Hepatocyte (in vitro differentiated cells): ENCODE results near the gene EPAS1.

Experiments used
- EZH2 ChIP-seq: fragments of 200-600 bp; sonication (generic); IDR thresholded peaks from 2 replicates; pipeline ENCODE4 v1.6.1; 2016; ENCODE audit warnings: antibody characterized with exemption, mild to moderate bottlenecking, borderline replicate concordance
- TF ChIP-seq, protein P1 (sequence below): fragments of 200-600 bp; sonication (generic); IDR thresholded peaks from 2 replicates; pipeline ENCODE4 v1.5.1; 2016; ENCODE audit warnings: antibody characterized with exemption, mild to moderate bottlenecking; ENCODE audit not compliant: poor library complexity

DNA sequence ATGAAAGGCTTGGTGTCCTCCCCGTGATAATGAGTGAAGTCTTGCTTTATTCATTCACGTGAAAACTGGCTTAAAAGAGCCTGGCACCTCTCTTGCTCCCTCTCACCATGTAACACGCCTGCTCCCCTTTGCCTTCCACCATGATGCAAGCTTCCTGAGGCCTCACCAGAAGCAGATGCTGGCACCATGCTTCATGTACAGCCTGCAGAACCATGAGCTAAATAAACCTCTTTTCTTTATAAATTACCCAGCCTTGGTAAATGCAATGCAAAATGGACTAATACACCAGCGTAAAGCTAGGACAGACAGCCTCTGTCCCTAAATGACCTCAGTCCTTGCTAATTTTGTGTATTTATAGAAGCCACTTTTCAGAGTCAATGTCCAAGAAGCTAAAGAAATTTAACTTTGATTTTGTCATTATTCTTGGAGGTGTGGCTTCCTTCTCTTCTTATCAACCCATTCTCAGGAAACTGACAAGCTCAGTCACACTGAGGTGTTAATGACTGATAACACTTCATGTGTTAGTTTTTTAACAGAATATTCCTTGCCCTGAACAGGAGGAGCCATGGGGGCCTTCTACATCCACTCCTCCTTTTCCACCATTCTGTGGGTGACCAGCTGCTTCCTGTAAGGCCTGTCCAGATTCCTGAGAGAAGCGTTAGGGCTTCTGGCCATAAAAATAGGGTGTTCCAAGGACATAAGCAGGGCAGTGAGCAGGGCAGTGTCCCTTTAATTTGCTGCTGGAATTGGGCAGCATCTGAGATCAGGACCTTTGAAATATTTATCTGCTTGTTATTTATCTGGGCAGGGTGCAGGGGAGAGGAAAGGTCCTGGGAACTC lies 38.0 kb upstream of the EPAS1 start:
- no peak for TF ChIP-seq EZH2
- TF ChIP-seq, protein P1, sequence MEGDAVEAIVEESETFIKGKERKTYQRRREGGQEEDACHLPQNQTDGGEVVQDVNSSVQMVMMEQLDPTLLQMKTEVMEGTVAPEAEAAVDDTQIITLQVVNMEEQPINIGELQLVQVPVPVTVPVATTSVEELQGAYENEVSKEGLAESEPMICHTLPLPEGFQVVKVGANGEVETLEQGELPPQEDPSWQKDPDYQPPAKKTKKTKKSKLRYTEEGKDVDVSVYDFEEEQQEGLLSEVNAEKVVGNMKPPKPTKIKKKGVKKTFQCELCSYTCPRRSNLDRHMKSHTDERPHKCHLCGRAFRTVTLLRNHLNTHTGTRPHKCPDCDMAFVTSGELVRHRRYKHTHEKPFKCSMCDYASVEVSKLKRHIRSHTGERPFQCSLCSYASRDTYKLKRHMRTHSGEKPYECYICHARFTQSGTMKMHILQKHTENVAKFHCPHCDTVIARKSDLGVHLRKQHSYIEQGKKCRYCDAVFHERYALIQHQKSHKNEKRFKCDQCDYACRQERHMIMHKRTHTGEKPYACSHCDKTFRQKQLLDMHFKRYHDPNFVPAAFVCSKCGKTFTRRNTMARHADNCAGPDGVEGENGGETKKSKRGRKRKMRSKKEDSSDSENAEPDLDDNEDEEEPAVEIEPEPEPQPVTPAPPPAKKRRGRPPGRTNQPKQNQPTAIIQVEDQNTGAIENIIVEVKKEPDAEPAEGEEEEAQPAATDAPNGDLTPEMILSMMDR: no peak
